Choroid plexus epithelial cell (primary cell): ENCODE measurements around the gene IL6ST.

Experiments
- DNase-seq: peaks from one replicate; pipeline ENCODE4 v3.0.0-alpha.2; 2010; ENCODE audit warnings: low read depth
- H3K4me3 ChIP-seq: 2 replicates; pipeline ENCODE4 v1.5.1; 2011; ENCODE audit warnings: low read depth, mild to moderate bottlenecking, control low read depth, low read length, moderate library complexity
- CTCF ChIP-seq: conservative IDR thresholded peaks from 2 replicates; pipeline ENCODE4 v1.5.1; 2011; ENCODE audit warnings: low read depth, mild to moderate bottlenecking, control low read depth, inconsistent platforms, low read length, moderate library complexity

Gene IL6ST

GRCh38 chr5:55911784-55912653 is 82.7 kb downstream of the IL6ST start:
- no peak overlapping the region for H3K4me3 ChIP-seq
- peak; percentile 44 for DNase-seq
- no peak for TF ChIP-seq CTCF

- DNase-seq, result no peak
- no peak for TF ChIP-seq CTCF
- no peak overlapping the region for H3K4me3 ChIP-seq
These were observed 86.0 kb downstream of the IL6ST start for GRCh38 chr5:55908804-55909203.

GRCh38 chr5:55907927-55908326 is 86.8 kb downstream of the IL6ST start:
- no peak for TF ChIP-seq CTCF
- H3K4me3 ChIP-seq, result no peak overlapping the region
- no peak for DNase-seq

- no peak for DNase-seq
- no peak for TF ChIP-seq CTCF
These were observed 89.5 kb downstream of the IL6ST start for GRCh38 chr5:55905251-55905650.

GRCh38 chr5:55904152-55904551 is 90.6 kb downstream of the IL6ST start:
- peak; percentile 71 for DNase-seq
- no peak for TF ChIP-seq CTCF
- no peak overlapping the region for H3K4me3 ChIP-seq

More at GRCh38 chr5:55905251-55905650, 89.5 kb downstream of the IL6ST start:
- H3K4me3 ChIP-seq, result no peak overlapping the region

- H3K4me3 ChIP-seq, result no peak overlapping the region
- DNase-seq, result peak; percentile 79
- TF ChIP-seq CTCF, result no peak
These were observed 91.6 kb downstream of the IL6ST start for GRCh38 chr5:55903121-55903701.
